ENCODE data around the gene NXF1. TPM values are rescaled to one million over a fixed set of nuclear protein-coding genes. Genes with fewer than 3 reads are reported as not detected.

The NXF1 gene
- total and polyA plus RNA-seq, 2 of the 13 experiments (the other 11 are each of a cell fraction or from before 2014, with no cell fraction given): 30.4 to 30.9 TPM

DNA sequence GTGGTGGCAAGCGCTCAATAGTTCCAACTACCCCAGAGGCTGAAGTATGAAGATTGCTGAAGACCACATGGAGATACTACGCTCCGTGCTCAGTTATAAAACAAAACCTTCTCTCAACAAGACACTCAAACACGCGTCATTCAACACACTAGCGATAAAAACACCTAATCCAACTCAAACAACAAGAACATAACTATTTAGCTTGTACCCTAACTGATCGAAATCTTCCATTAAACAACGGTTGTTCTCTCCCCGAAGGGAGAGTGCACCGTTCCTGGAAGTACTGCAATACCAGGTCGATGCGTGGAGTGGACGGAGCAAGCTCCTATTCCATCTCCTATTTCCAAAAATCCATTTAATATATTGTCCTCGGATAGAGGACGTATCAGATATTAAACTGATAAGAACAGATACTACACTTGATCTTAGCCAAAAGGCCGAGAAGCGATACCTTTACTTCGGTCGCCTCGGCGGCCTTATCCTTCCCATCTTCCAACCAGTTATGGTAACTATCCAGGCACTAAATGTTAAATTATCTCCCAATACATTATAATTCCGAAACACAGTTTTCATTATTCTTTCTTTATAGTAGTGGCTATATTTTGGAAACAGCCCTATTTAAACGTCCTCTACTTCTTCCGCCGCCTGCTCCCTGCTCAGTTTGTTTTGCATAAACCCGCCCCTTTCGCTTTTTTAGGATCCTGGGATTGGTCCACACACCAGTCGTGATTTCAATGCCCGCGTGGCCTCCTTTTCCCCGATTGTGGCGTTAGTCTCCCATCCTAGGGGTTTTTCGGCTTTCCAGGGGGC lies 36.3 kb upstream of the NXF1 start (continued):
- TF ChIP-seq ZNF614 (CRISPR knock-in tag; IDR thresholded peaks at IDR 0.05; ENCODE audit: borderline replicate concordance) (peak; percentile 98), HCFC1 (IDR thresholded peaks at IDR 0.05; ENCODE audit: low read depth, low read length) (peak; percentile 55), SRSF9 (IDR thresholded peaks at IDR 0.05; ENCODE audit: borderline replicate concordance, insufficient read depth, low read depth, low read length, poor library complexity, severe bottlenecking) (no peak), PLRG1 (conservative IDR thresholded peaks at IDR 0.05) (no peak), NFYB (CRISPR knock-in tag; IDR thresholded peaks at IDR 0.05) (peak; percentile 68), ZFX (CRISPR knock-in tag; IDR thresholded peaks at IDR 0.05; ENCODE audit: low read depth) (no peak), SOX5 (CRISPR knock-in tag; IDR thresholded peaks at IDR 0.05; ENCODE audit: borderline replicate concordance) (peak; percentile 83), ZNF207 (IDR thresholded peaks at IDR 0.05; ENCODE audit: borderline replicate concordance) (no peak), ZNF644 (CRISPR knock-in tag; IDR thresholded peaks at IDR 0.05; ENCODE audit: low read depth) (no peak), PHF21A (CRISPR knock-in tag; IDR thresholded peaks at IDR 0.05) (peak; percentile 73), SMARCC2 (IDR thresholded peaks at IDR 0.05) (no peak), MXI1 (IDR thresholded peaks at IDR 0.05; ENCODE audit: borderline replicate concordance, low read depth, low read length) (no peak; the same call in 1 of the 3 replicates), FOSL2 (CRISPR knock-in tag; IDR thresholded peaks at IDR 0.05) (peak; percentile 80), ZNF335 (CRISPR knock-in tag; IDR thresholded peaks at IDR 0.05) (peak; percentile 70; the same call in 1 of the 2 replicates), ZNF724P (CRISPR knock-in tag; IDR thresholded peaks at IDR 0.05; ENCODE audit: borderline replicate concordance) (peak; percentile 63; the same call in 1 of the 2 replicates), SIN3A (IDR thresholded peaks at IDR 0.05; ENCODE audit: borderline replicate concordance, low read depth, low read length) (peak; percentile 99), ZFP36 (IDR thresholded peaks at IDR 0.05; ENCODE audit: borderline replicate concordance, low read depth, low read length, partially characterized antibody) (no peak), CHCHD3 (CRISPR knock-in tag; IDR thresholded peaks at IDR 0.05) (peak; percentile 55; the same call in 1 of the 2 replicates), MAF1 (CRISPR knock-in tag; IDR thresholded peaks at IDR 0.05; ENCODE audit: borderline replicate concordance) (peak; percentile 89; the same call in 1 of the 2 replicates), CENPX (CRISPR knock-in tag; IDR thresholded peaks at IDR 0.05) (no peak), ZFY (CRISPR knock-in tag; IDR thresholded peaks at IDR 0.05) (peak; percentile 49; the same call in 1 of the 2 replicates), TMF1 (CRISPR knock-in tag; IDR thresholded peaks at IDR 0.05; ENCODE audit: low read depth) (peak; percentile 24; the same call in 1 of the 2 replicates), ARNTL (CRISPR knock-in tag; IDR thresholded peaks at IDR 0.05) (no peak), SUZ12 (IDR thresholded peaks at IDR 0.05; ENCODE audit: low read depth, low read length) (no peak)
- TF ChIP-seq, protein P1, sequence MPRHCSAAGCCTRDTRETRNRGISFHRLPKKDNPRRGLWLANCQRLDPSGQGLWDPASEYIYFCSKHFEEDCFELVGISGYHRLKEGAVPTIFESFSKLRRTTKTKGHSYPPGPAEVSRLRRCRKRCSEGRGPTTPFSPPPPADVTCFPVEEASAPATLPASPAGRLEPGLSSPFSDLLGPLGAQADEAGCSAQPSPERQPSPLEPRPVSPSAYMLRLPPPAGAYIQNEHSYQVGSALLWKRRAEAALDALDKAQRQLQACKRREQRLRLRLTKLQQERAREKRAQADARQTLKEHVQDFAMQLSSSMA (CRISPR knock-in tag; IDR thresholded peaks at IDR 0.05): peak; percentile 50; the same call in 1 of the 2 replicates
- TF ChIP-seq, protein P2, sequence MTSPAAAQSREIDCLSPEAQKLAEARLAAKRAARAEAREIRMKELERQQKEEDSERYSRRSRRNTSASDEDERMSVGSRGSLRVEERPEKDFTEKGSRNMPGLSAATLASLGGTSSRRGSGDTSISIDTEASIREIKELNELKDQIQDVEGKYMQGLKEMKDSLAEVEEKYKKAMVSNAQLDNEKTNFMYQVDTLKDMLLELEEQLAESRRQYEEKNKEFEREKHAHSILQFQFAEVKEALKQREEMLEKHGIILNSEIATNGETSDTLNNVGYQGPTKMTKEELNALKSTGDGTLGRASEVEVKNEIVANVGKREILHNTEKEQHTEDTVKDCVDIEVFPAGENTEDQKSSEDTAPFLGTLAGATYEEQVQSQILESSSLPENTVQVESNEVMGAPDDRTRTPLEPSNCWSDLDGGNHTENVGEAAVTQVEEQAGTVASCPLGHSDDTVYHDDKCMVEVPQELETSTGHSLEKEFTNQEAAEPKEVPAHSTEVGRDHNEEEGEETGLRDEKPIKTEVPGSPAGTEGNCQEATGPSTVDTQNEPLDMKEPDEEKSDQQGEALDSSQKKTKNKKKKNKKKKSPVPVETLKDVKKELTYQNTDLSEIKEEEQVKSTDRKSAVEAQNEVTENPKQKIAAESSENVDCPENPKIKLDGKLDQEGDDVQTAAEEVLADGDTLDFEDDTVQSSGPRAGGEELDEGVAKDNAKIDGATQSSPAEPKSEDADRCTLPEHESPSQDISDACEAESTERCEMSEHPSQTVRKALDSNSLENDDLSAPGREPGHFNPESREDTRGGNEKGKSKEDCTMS (CRISPR knock-in tag; conservative IDR thresholded peaks at IDR 0.05): peak; percentile 94; the same call in 1 of the 2 replicates
- TF ChIP-seq, protein P3, sequence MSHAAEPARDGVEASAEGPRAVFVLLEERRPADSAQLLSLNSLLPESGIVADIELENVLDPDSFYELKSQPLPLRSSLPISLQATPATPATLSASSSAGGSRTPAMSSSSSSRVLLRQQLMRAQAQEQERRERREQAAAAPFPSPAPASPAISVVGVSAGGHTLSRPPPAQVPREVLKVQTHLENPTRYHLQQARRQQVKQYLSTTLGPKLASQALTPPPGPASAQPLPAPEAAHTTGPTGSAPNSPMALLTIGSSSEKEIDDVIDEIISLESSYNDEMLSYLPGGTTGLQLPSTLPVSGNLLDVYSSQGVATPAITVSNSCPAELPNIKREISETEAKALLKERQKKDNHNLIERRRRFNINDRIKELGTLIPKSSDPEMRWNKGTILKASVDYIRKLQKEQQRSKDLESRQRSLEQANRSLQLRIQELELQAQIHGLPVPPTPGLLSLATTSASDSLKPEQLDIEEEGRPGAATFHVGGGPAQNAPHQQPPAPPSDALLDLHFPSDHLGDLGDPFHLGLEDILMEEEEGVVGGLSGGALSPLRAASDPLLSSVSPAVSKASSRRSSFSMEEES (CRISPR knock-in tag; IDR thresholded peaks at IDR 0.05): peak; percentile 86; the same call in 1 of the 2 replicates
